H9 (cell line): Measurements from ENCODE around the gene ATP13A3. TPM values are rescaled to one million over a fixed set of nuclear protein-coding genes. Genes with fewer than 3 reads are reported as not detected.

ENCODE experiments used
- DNase-seq: peaks from one replicate; pipeline ENCODE4 v3.0.0-alpha.2; 2017
- H2AFZ ChIP-seq: one replicate; pipeline ENCODE4 v1.6.1; 2013; ENCODE audit warnings: mild to moderate bottlenecking, low read length, control low read depth, moderate library complexity
- H2AK5ac ChIP-seq: 2 replicates; pipeline ENCODE4 v1.6.1; 2013; ENCODE audit warnings: low read length, control low read depth, mixed read lengths; ENCODE audit not compliant: insufficient read length
- H2BK120ac ChIP-seq: one replicate; pipeline ENCODE4 v1.6.1; 2013; ENCODE audit warnings: low read depth, mild to moderate bottlenecking, low read length, control low read depth, inconsistent platforms; ENCODE audit not compliant: poor library complexity, severe bottlenecking
- H2BK12ac ChIP-seq: 2 replicates; pipeline ENCODE4 v1.6.1; 2013; ENCODE audit warnings: low read length, control low read depth, mixed read lengths, low read depth; ENCODE audit not compliant: insufficient read length
- H2BK15ac ChIP-seq: 2 replicates; pipeline ENCODE4 v1.6.1; 2013; ENCODE audit warnings: low read depth, low read length, control low read depth
- H2BK20ac ChIP-seq: one replicate; pipeline ENCODE4 v1.6.1; 2013; ENCODE audit warnings: low read depth, mild to moderate bottlenecking, low read length, control low read depth, inconsistent platforms; ENCODE audit not compliant: poor library complexity, severe bottlenecking
- H2BK5ac ChIP-seq: 2 replicates; pipeline ENCODE4 v1.6.1; 2013; ENCODE audit warnings: low read length, control low read depth, mixed read lengths; ENCODE audit not compliant: insufficient read length
- H3K14ac ChIP-seq: 2 replicates; pipeline ENCODE4 v1.6.1; 2013; ENCODE audit warnings: low read length, control low read depth; ENCODE audit not compliant: insufficient read depth
- H3K18ac ChIP-seq: 2 replicates; pipeline ENCODE4 v1.6.1; 2013; ENCODE audit warnings: low read depth, mild to moderate bottlenecking, mixed read lengths, low read length, control low read depth; ENCODE audit not compliant: insufficient read length
- H3K23ac ChIP-seq: 2 replicates; pipeline ENCODE4 v1.6.1; 2013; ENCODE audit warnings: low read length, control low read depth, mixed read lengths, low read depth; ENCODE audit not compliant: insufficient read length
- H3K23me2 ChIP-seq: 2 replicates; pipeline ENCODE4 v1.6.1; 2013; ENCODE audit warnings: low read depth, mild to moderate bottlenecking, mixed read lengths, low read length, control low read depth; ENCODE audit not compliant: insufficient read length, poor library complexity, severe bottlenecking
- H3K27ac ChIP-seq: 2 replicates; pipeline ENCODE4 v1.5.1; 2013; ENCODE audit warnings: low read length, control low read depth, mixed read lengths, low read depth; ENCODE audit not compliant: insufficient read length
- H3K27me3 ChIP-seq: 2 replicates; pipeline ENCODE4 v1.6.1; 2013; ENCODE audit warnings: low read length, control low read depth, inconsistent platforms; ENCODE audit not compliant: insufficient read depth
- H3K4ac ChIP-seq: 2 replicates; pipeline ENCODE4 v1.6.1; 2013; ENCODE audit warnings: low read depth, mild to moderate bottlenecking, control low read depth, inconsistent platforms, low read length, moderate library complexity
- H3K4me1 ChIP-seq: 2 replicates; pipeline ENCODE4 v1.6.1; 2013; ENCODE audit warnings: low read length, control low read depth, inconsistent platforms; ENCODE audit not compliant: insufficient read depth
- H3K4me2 ChIP-seq: 2 replicates; pipeline ENCODE4 v1.6.1; 2013; ENCODE audit warnings: low read length, control low read depth, mixed read lengths; ENCODE audit not compliant: insufficient read length, insufficient read depth
- H3K56ac ChIP-seq: 2 replicates; pipeline ENCODE4 v1.6.1; 2013; ENCODE audit warnings: low read depth, mild to moderate bottlenecking, mixed read lengths, low read length, control low read depth; ENCODE audit not compliant: insufficient read length
- H3K79me1 ChIP-seq: 2 replicates; pipeline ENCODE4 v1.6.1; 2013; ENCODE audit warnings: low read depth, mild to moderate bottlenecking, moderate library complexity, low read length, control low read depth, inconsistent platforms; ENCODE audit not compliant: insufficient read depth, poor library complexity, severe bottlenecking
- H3K79me2 ChIP-seq: 2 replicates; pipeline ENCODE4 v1.6.1; 2013; ENCODE audit warnings: low read length, control low read depth, inconsistent platforms; ENCODE audit not compliant: insufficient read depth
- H3K9ac ChIP-seq: 2 replicates; pipeline ENCODE4 v1.6.1; 2013; ENCODE audit warnings: low read length, control low read depth, mixed read lengths; ENCODE audit not compliant: insufficient read length; ENCODE audit errors: extremely low read depth
- H3K9me3 ChIP-seq: one replicate; pipeline ENCODE4 v1.6.1; 2013; ENCODE audit warnings: low read depth, low read length, inconsistent platforms; ENCODE audit not compliant: control insufficient read depth
- H3T11ph ChIP-seq: one replicate; pipeline ENCODE4 v1.6.1; 2013; ENCODE audit warnings: mild to moderate bottlenecking, low read length, control low read depth, inconsistent platforms
- H4K20me1 ChIP-seq: one replicate; pipeline ENCODE4 v1.6.1; 2013; ENCODE audit not compliant: control insufficient read depth, insufficient read length, insufficient read depth
- H4K5ac ChIP-seq: 2 replicates; pipeline ENCODE4 v1.6.1; 2013; ENCODE audit warnings: low read depth, mild to moderate bottlenecking, mixed read lengths, low read length, control low read depth; ENCODE audit not compliant: insufficient read length
- H4K8ac ChIP-seq: replicated peaks from 2 replicates; pipeline ENCODE4 v1.6.1; 2013; ENCODE audit warnings: low read length, control low read depth, mixed read lengths, low read depth; ENCODE audit not compliant: insufficient read length
- H4K91ac ChIP-seq: 2 replicates; pipeline ENCODE4 v1.6.1; 2013; ENCODE audit warnings: low read depth, mild to moderate bottlenecking, moderate library complexity, mixed read lengths, low read length, control low read depth; ENCODE audit not compliant: insufficient read length
- H3K27ac Mint-ChIP-seq, 3 experiments: 2 replicates in 2 of 3; 3 replicates in 1 of 3; pipeline ENCODE4 v1.8.0; 2020 to 2021; ENCODE audit warnings: mixed read lengths in 3 of 3, mild to moderate bottlenecking in 1 of 3, moderate library complexity in 1 of 3
- H3K27me3 Mint-ChIP-seq: 2 replicates; pipeline ENCODE4 v1.8.0; 2021; ENCODE audit warnings: low read depth, mild to moderate bottlenecking, moderate library complexity, mixed read lengths
- H3K36me3 Mint-ChIP-seq, 3 experiments: 2 replicates in 2 of 3; 3 replicates in 1 of 3; pipeline ENCODE4 v1.8.0; 2020 to 2021; ENCODE audit warnings: low read depth in 3 of 3, mixed read lengths in 3 of 3; ENCODE audit not compliant: insufficient read depth in 1 of 3
- H3K4me1 Mint-ChIP-seq, 2 experiments: 2 replicates each; pipeline ENCODE4 v1.8.0; 2020; ENCODE audit warnings: mixed read lengths in 2 of 2
- H3K4me3 Mint-ChIP-seq, 2 experiments: 2 replicates in 1 of 2; 3 replicates in 1 of 2; pipeline ENCODE4 v1.8.0; 2020 to 2021; ENCODE audit warnings: mild to moderate bottlenecking in 2 of 2, mixed read lengths in 2 of 2, moderate library complexity in 1 of 2
- H3K9me3 Mint-ChIP-seq, 2 experiments: 2 replicates in 1 of 2; 3 replicates in 1 of 2; pipeline ENCODE4 v1.8.0; 2020; ENCODE audit warnings: mild to moderate bottlenecking in 2 of 2, mixed read lengths in 2 of 2, moderate library complexity in 1 of 2
- CTCF ChIP-seq: fragments of 200-600 bp; sonication (generic); conservative IDR thresholded peaks from 3 replicates; pipeline ENCODE4 v1.8.0; 2021; ENCODE audit warnings: antibody characterized with exemption, mild to moderate bottlenecking
- WGBS: extraction: QIAGEN DNeasy Blood & Tissue Kit; methylation state at CpG from one replicate; pipeline ENCODE4 v1.1.7; 2013; ENCODE audit warnings: missing lambda C conversion rate, low lambda C conversion rate, mixed read lengths; ENCODE audit not compliant: insufficient read length; ENCODE audit errors: extremely low coverage; 5-methylcytosine and 5-hydroxymethylcytosine counted together
- total RNA-seq: library from RNA; stranded (reverse); gene quantifications from 2 replicates; pipeline ENCODE4 v1.2.1, GENCODE V29; 2021

Gene ATP13A3
- total RNA-seq, 1 experiment from 2014 or later: 78.5 TPM

GRCh38 chr3:194392576-194392975 is 94.2 kb downstream of the ATP13A3 start:
- WGBS: no CpG with 5 or more reads among the region's 7 CpGs
- H3K56ac ChIP-seq: no peak overlapping the region

More at GRCh38 chr3:194392576-194392975, 94.2 kb downstream of the ATP13A3 start:
- Histone ChIP-seq H3K14ac (no peak overlapping the region), H2BK12ac (no peak overlapping the region), H2AK5ac (no peak overlapping the region), H3K4me1 (peaks cover 2% of the 10 kb centered on the region; the same call in 1 of the 2 replicates), H3K79me2 (no peaks in the 10 kb centered on the region), H2AFZ (no peak overlapping the region), H3K4me2 (no peak overlapping the region), H3K9ac (no peak overlapping the region), H3T11ph (no peak overlapping the region), H3K27ac (no peak overlapping the region), H3K4ac (no peak overlapping the region), H3K23ac (no peak overlapping the region), H4K20me1 (no peaks in the 10 kb centered on the region), H2BK20ac (no peak overlapping the region), H2BK5ac (no peak overlapping the region), H3K18ac (no peak overlapping the region), H2BK120ac (no peak overlapping the region), H3K27me3 (peaks cover 6% of the 10 kb centered on the region; the same call in 1 of the 2 replicates), H4K5ac (no peak overlapping the region), H3K9me3 (no peaks in the 10 kb centered on the region), H3K23me2 (peaks cover 6% of the 10 kb centered on the region), H4K8ac (no peak overlapping the region), H4K91ac (no peak overlapping the region), H3K79me1 (no peaks in the 10 kb centered on the region), H2BK15ac (no peak overlapping the region)
- peaks cover 0 to 10% (median 0%) of the 10 kb centered on the region in 3 experiments; a peak in 4 of 7 replicates for H3K36me3 Mint-ChIP-seq
- H3K9me3 Mint-ChIP-seq: peaks cover 6 to 8% of the 10 kb centered on the region in 2 experiments
- H3K27me3 Mint-ChIP-seq: no peaks in the 10 kb centered on the region; the same call in 1 of the 2 replicates
- no peak for DNase-seq
- no peak overlapping the region for H3K4me3 Mint-ChIP-seq
- TF ChIP-seq CTCF: no peak
- H3K27ac Mint-ChIP-seq: no peak overlapping the region
- H3K4me1 Mint-ChIP-seq: peaks cover 8 to 14% of the 10 kb centered on the region in 2 experiments
